ENCODE results near the gene CLEC1A. TPM values are rescaled to one million over a fixed set of nuclear protein-coding genes. Genes with fewer than 3 reads are reported as not detected.

CLEC1A gene, protein sequence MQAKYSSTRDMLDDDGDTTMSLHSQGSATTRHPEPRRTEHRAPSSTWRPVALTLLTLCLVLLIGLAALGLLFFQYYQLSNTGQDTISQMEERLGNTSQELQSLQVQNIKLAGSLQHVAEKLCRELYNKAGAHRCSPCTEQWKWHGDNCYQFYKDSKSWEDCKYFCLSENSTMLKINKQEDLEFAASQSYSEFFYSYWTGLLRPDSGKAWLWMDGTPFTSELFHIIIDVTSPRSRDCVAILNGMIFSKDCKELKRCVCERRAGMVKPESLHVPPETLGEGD
- total RNA-seq (1 to 10 TPM; 3.2 to 4.1 (median 3.3) TPM), polyA plus RNA-seq (3.5 TPM)
- long read RNA-seq, donor 1, partial matches to known transcripts, result 0 of 3 reads
- long read RNA-seq, donor 1, other reads (novel, unspliced or antisense), result 1 of 3 reads
- long read RNA-seq, donor 2, partial matches to known transcripts, result 0 of 1 reads
- long read RNA-seq, donor 2, other reads (novel, unspliced or antisense), result 1 of 1 reads
- long read RNA-seq, donor 3, partial matches to known transcripts, result 1 of 3 reads
- long read RNA-seq, donor 3, other reads (novel, unspliced or antisense), result 2 of 3 reads
- long read RNA-seq, donor 4, partial matches to known transcripts, result 0 of 1 reads
- long read RNA-seq, donor 4, other reads (novel, unspliced or antisense), result 1 of 1 reads

- H3K9me3 ChIP-seq (ENCODE audit: control insufficient read depth, low read length), result no peaks in the 10 kb centered on the region
- DNase-seq (peak; percentile 43 to 73 (median 61)), ATAC-seq (peak; percentile 70 to 87)
- WGBS, result 49% methylated on average over 10 of the region's 10 CpGs
- intact Hi-C loops (cut with DNase I), result no loop called here
- peak within 1 kb of the TSS; percentile 12 for H3K4me3 ChIP-seq (ENCODE audit: low read length)
- H3K27ac ChIP-seq (ENCODE audit: low read length), result peak within 1 kb of the TSS; percentile 37
- H3K4me1 ChIP-seq (ENCODE audit: control insufficient read depth, insufficient read depth, low read length), result peaks cover 6% of the 10 kb centered on the region
- no peaks in the 10 kb centered on the region for H3K27me3 ChIP-seq (ENCODE audit: control insufficient read depth, insufficient read depth)
Measured at GRCh38 chr12:10098791-10099190, at the start of gene CLEC1A. TSS of gene CLEC1A (minus strand) at chr12:10098985. CDS start at chr12:10098922, 63 bp downstream.

DNA sequence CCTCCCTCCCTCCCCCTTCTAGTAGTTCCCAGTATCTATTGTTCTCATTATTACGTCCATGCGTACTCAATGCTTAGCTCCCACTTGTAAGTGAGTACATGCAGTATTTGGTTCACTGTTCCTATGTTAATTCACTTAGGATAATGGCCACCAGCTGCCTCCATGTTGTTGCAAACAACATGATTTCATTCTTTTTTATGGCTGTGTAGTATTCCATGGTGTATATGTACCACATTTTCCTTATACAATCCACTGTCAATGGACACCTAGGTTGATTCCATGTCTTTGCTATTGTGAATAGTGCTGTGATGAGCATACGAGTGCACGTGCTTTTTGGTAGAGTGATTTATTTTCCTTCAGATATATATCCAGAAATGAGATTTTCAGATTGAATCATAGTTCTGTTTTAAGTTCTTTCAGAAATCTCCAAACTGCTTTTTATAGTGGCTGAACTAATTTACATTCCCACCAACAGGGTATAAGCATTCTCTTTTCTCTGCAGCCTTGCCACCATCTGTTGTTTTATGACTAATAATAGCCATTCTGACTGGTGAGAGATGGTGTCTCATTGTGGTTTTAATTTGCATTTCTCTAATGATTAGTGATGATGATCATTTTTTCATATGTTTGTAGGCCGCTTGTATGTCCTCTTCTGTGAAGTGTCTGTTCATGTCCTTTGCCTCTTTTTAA is 49.1 kb upstream of the CLEC1A start:
- Histone ChIP-seq H3K4me3 (ENCODE audit: low read length) (no peak overlapping the region), H3K27me3 (ENCODE audit: control insufficient read depth, insufficient read depth) (no peaks in the 10 kb centered on the region), H3K4me1 (ENCODE audit: control insufficient read depth, insufficient read depth, low read length) (no peaks in the 10 kb centered on the region), H3K9me3 (ENCODE audit: control insufficient read depth, low read length) (no peaks in the 10 kb centered on the region), H3K27ac (ENCODE audit: low read length) (no peak overlapping the region)
- intact Hi-C loops (cut with DNase I), result loop anchor here in 1 of 4 donors (10.0 kb wide), 1 partner anchor 403 kb away; no protein-coding TSS in a partner anchor
- no peak for ATAC-seq
- WGBS, result 90% methylated on average over 5 of the region's 5 CpGs
- no peak for DNase-seq

- DNase-seq (no peak), ATAC-seq (peak; percentile 52 to 69)
- Histone ChIP-seq H3K4me1 (ENCODE audit: control insufficient read depth, insufficient read depth, low read length) (no peaks in the 10 kb centered on the region), H3K9me3 (ENCODE audit: control insufficient read depth, low read length) (no peaks in the 10 kb centered on the region), H3K27me3 (ENCODE audit: control insufficient read depth, insufficient read depth) (no peaks in the 10 kb centered on the region), H3K27ac (ENCODE audit: low read length) (no peak overlapping the region), H3K4me3 (ENCODE audit: low read length) (no peak overlapping the region)
- 0% methylated on average over 1 of the region's 1 CpG for WGBS
- intact Hi-C loops (cut with DNase I), result loop anchor here in 1 of 4 donors (10.0 kb wide), 1 partner anchor 398 kb away; no protein-coding TSS in a partner anchor
Measured at GRCh38 chr12:10142976-10143589, 44.3 kb upstream of the CLEC1A start.

DNA sequence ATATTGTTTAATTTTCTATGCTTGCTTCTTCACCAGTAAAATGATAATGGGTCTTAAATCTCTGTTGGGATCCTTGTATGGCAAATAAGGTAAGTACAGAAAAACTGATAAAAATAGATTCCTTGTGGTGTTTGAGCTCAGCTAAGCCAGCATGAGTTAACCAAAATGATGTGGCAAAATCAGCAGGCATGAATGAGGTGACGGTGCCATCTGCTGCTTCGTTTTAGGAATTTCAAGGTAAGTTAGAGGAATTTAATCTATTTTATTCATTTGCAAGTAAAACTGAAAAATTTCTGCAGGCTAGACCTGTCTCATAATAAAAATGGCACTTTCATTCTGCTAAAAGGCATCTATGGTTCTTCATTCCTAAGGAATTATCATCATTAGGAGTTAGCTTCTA is 41.2 kb upstream of the CLEC1A start:
- Histone ChIP-seq H3K27me3 (ENCODE audit: control insufficient read depth, insufficient read depth) (no peaks in the 10 kb centered on the region), H3K27ac (ENCODE audit: low read length) (no peak overlapping the region), H3K4me3 (ENCODE audit: low read length) (no peak overlapping the region), H3K4me1 (ENCODE audit: control insufficient read depth, insufficient read depth, low read length) (no peaks in the 10 kb centered on the region), H3K9me3 (ENCODE audit: control insufficient read depth, low read length) (no peaks in the 10 kb centered on the region)
- intact Hi-C loops (cut with DNase I), result loop anchor here in 1 of 4 donors (10.0 kb wide), 1 partner anchor 395 kb away; no protein-coding TSS in a partner anchor
- ATAC-seq (peak; percentile 62 to 67), DNase-seq (peak; percentile 25 to 51 (median 40))
- whole genome bisulfite sequencing, result 9% methylated on average over 2 of the region's 2 CpGs

DNA sequence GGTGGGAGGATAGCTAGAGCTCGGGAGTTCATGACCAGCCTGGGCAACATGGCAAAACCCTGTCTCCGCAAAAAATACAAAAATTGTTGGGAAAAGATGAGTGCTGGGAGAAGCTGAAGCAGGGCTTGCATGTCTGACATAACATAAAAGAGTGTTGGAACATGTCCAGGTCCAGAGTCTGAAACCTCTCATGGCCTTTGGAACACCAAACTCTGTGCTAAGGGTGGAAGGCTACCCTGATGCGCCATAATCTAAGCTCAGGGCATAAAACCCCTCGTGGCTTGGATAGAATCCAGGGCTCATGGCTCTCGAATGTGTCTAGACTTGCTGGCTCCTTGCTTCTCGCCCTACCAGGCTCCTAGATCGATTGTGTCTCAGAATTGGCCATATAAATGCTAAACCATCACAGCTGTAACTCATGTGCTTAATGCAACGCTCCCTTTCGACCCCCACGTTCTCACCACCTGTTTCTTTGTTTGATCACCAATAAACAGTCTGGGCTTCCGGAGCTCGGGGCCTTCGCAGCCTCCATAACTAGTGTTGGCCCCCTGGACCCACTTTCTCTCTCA is 37.9 kb upstream of the CLEC1A start:
- Histone ChIP-seq H3K27ac (ENCODE audit: low read length) (no peak overlapping the region), H3K27me3 (ENCODE audit: control insufficient read depth, insufficient read depth) (no peaks in the 10 kb centered on the region), H3K4me1 (ENCODE audit: control insufficient read depth, insufficient read depth, low read length) (no peaks in the 10 kb centered on the region), H3K4me3 (ENCODE audit: low read length) (no peak overlapping the region), H3K9me3 (ENCODE audit: control insufficient read depth, low read length) (no peaks in the 10 kb centered on the region)
- intact Hi-C loops (cut with DNase I), result loop anchor here in 2 of 4 donors (5.0 kb wide), 2 partner anchors 99 to 104 kb away; partner anchors contain the start of gene CLEC9A (in 1 of the 2)
- ATAC-seq, result no peak
- 79% methylated on average over 13 of the region's 13 CpGs for WGBS
- no peak for DNase-seq

DNA sequence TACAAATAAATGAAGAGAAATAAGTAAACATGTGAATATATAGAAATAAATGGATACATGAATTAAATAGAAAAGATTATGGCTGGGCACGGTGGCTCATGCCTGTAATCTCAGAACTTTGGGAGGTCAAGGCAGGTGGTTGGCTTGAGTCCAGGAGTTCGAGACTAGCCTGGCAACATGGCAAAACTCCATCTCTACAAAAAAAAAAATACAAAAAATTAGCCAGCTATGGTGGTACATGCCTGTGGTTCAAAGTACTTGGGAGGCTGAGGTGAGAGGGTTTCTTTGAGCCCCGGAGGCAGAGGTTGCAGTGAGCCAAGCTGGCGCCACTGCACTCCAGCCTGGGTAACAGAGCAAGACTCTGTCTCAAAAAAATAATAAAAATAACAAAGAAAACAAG is 36.3 kb upstream of the CLEC1A start:
- WGBS, result 65% methylated on average over 4 of the region's 4 CpGs
- H3K4me3 ChIP-seq (ENCODE audit: low read length), result no peak overlapping the region
- DNase-seq (no peak), ATAC-seq (no peak)
- intact Hi-C loops (cut with DNase I), result loop anchor here in 2 of 4 donors (5.0 kb wide), 2 partner anchors 98 to 103 kb away; partner anchors contain the start of gene CLEC9A (in 1 of the 2)
- H3K27me3 ChIP-seq (ENCODE audit: control insufficient read depth, insufficient read depth), result no peaks in the 10 kb centered on the region
- H3K9me3 ChIP-seq (ENCODE audit: control insufficient read depth, low read length), result no peaks in the 10 kb centered on the region
- H3K4me1 ChIP-seq (ENCODE audit: control insufficient read depth, insufficient read depth, low read length), result no peaks in the 10 kb centered on the region
- no peak overlapping the region for H3K27ac ChIP-seq (ENCODE audit: low read length)

GRCh38 chr12:10132850-10133370 is 34.1 kb upstream of the CLEC1A start:
- WGBS, result 68% methylated on average over 6 of the region's 6 CpGs
- Histone ChIP-seq H3K9me3 (ENCODE audit: control insufficient read depth, low read length) (no peaks in the 10 kb centered on the region), H3K4me3 (ENCODE audit: low read length) (no peak overlapping the region), H3K27me3 (ENCODE audit: control insufficient read depth, insufficient read depth) (no peaks in the 10 kb centered on the region), H3K4me1 (ENCODE audit: control insufficient read depth, insufficient read depth, low read length) (no peaks in the 10 kb centered on the region), H3K27ac (ENCODE audit: low read length) (no peak overlapping the region)
- DNase-seq (no peak), ATAC-seq (no peak)
- intact Hi-C loops (cut with DNase I), result no loop called here

GRCh38 chr12:10131111-10131690 is 32.4 kb upstream of the CLEC1A start:
- 42% methylated on average over 2 of the region's 2 CpGs for WGBS
- ATAC-seq, result peak; percentile 37 to 72
- DNase-seq, result no peak
- no peaks in the 10 kb centered on the region for H3K27me3 ChIP-seq (ENCODE audit: control insufficient read depth, insufficient read depth)
- no peaks in the 10 kb centered on the region for H3K9me3 ChIP-seq (ENCODE audit: control insufficient read depth, low read length)
- intact Hi-C loops (cut with DNase I), result no loop called here
- H3K27ac ChIP-seq (ENCODE audit: low read length), result no peak overlapping the region
- H3K4me3 ChIP-seq (ENCODE audit: low read length), result no peak overlapping the region
- no peaks in the 10 kb centered on the region for H3K4me1 ChIP-seq (ENCODE audit: control insufficient read depth, insufficient read depth, low read length)

- 64% methylated on average over 1 of the region's 1 CpG for WGBS
- Histone ChIP-seq H3K4me1 (ENCODE audit: control insufficient read depth, insufficient read depth, low read length) (no peaks in the 10 kb centered on the region), H3K9me3 (ENCODE audit: control insufficient read depth, low read length) (no peaks in the 10 kb centered on the region), H3K27ac (ENCODE audit: low read length) (no peak within 1 kb of the TSS), H3K27me3 (ENCODE audit: control insufficient read depth, insufficient read depth) (no peaks in the 10 kb centered on the region), H3K4me3 (ENCODE audit: low read length) (no peak within 1 kb of the TSS)
- DNase-seq (no peak), ATAC-seq (no peak)
- intact Hi-C loops (cut with DNase I), result no loop called here
Measured at GRCh38 chr12:10130042-10130441, 31.3 kb upstream of the CLEC1A start, which contains the start of gene CLEC7A. TSS of gene CLEC7A (minus strand) at chr12:10130199. CDS start at chr12:10130082, 117 bp downstream.

DNA sequence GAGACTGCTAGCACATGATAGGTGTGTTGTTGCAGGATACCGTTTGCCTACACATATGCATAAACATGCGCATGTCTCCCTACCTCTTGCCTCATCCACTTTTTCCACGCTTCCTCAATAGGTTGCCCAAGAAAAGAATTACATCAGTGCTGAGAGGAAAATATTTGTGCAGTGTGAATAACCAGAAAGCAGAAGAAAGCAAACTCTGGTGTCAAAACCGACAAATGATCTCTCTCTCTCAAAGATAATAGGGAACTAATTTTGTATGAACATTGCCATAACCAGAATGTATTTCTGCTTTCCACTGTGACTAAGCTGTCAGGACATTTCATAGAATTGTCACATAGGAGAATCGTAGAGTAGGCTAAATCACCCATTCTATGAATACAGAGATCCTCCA is 29.9 kb upstream of the CLEC1A start:
- Histone ChIP-seq H3K27me3 (ENCODE audit: control insufficient read depth, insufficient read depth) (no peaks in the 10 kb centered on the region), H3K27ac (ENCODE audit: low read length) (no peak overlapping the region), H3K4me3 (ENCODE audit: low read length) (peak overlapping the region; percentile 23), H3K9me3 (ENCODE audit: control insufficient read depth, low read length) (no peaks in the 10 kb centered on the region), H3K4me1 (ENCODE audit: control insufficient read depth, insufficient read depth, low read length) (no peaks in the 10 kb centered on the region)
- DNase-seq (no peak), ATAC-seq (peak in 1 of 2 donors; percentile 49)
- intact Hi-C loops (cut with DNase I), result no loop called here
- 71% methylated on average over 5 of the region's 5 CpGs for WGBS
